Measurements from ENCODE around the gene TMEM116. TPM values are rescaled to one million over a fixed set of nuclear protein-coding genes. Genes with fewer than 3 reads are reported as not detected.

The TMEM116 gene
- total RNA-seq, 3 donors from 2014 or later: 19.0 to 46.4 (median 29.8) TPM

- no peak overlapping the region for H3K4me3 ChIP-seq
- H3K36me3 ChIP-seq: no peaks in the 10 kb centered on the region
- H3K27me3 ChIP-seq: no peaks in the 10 kb centered on the region
- no peak for DNase-seq (ENCODE audit: low spot score in 2 of 2)
- TF ChIP-seq CTCF (IDR thresholded peaks at IDR 0.05) (no peak), POLR2A (IDR thresholded peaks at IDR 0.05) (no peak), POLR2AphosphoS5 (IDR thresholded peaks at IDR 0.05) (no peak)
- H3K27ac ChIP-seq: peak overlapping the region in 1 of 2 donors; percentile 9
- H3K9me3 ChIP-seq: no peaks in the 10 kb centered on the region
- intact Hi-C loops (cut with DNase I; ENCODE audit: low total_unique reads): no loop called here
- H3K4me1 ChIP-seq: no peaks in the 10 kb centered on the region
These were observed 19.4 kb downstream of the TMEM116 start for GRCh38 chr12:111993292-111994150.

GRCh38 chr12:111992464-111992863 is 20.5 kb downstream of the TMEM116 start:
- TF ChIP-seq POLR2A (IDR thresholded peaks at IDR 0.05): no peak
- no peak for TF ChIP-seq CTCF (IDR thresholded peaks at IDR 0.05)
- no peak for TF ChIP-seq POLR2AphosphoS5 (IDR thresholded peaks at IDR 0.05)
- no peaks in the 10 kb centered on the region for H3K27me3 ChIP-seq
- no peak for DNase-seq (ENCODE audit: low spot score in 2 of 2)
- H3K36me3 ChIP-seq: no peaks in the 10 kb centered on the region
- H3K4me3 ChIP-seq: no peak overlapping the region
- H3K4me1 ChIP-seq: no peaks in the 10 kb centered on the region
- no peaks in the 10 kb centered on the region for H3K9me3 ChIP-seq
- intact Hi-C loops (cut with DNase I; ENCODE audit: low total_unique reads): no loop called here
- no peak overlapping the region for H3K27ac ChIP-seq

GRCh38 chr12:111991946-111992345 is 21.0 kb downstream of the TMEM116 start:
- no peaks in the 10 kb centered on the region for H3K4me1 ChIP-seq
- H3K27me3 ChIP-seq: no peaks in the 10 kb centered on the region
- DNase-seq (ENCODE audit: low spot score in 2 of 2): no peak
- no peaks in the 10 kb centered on the region for H3K36me3 ChIP-seq
- no peak overlapping the region for H3K4me3 ChIP-seq
- no peaks in the 10 kb centered on the region for H3K9me3 ChIP-seq
- intact Hi-C loops (cut with DNase I; ENCODE audit: low total_unique reads): no loop called here
- no peak overlapping the region for H3K27ac ChIP-seq
- no peak for TF ChIP-seq POLR2AphosphoS5 (IDR thresholded peaks at IDR 0.05)
- TF ChIP-seq CTCF (IDR thresholded peaks at IDR 0.05): no peak
- no peak for TF ChIP-seq POLR2A (IDR thresholded peaks at IDR 0.05)

GRCh38 chr12:111991535-111991934 is 21.4 kb downstream of the TMEM116 start:
- no peaks in the 10 kb centered on the region for H3K36me3 ChIP-seq
- intact Hi-C loops (cut with DNase I; ENCODE audit: low total_unique reads): no loop called here
- DNase-seq (ENCODE audit: low spot score in 2 of 2): no peak
- no peaks in the 10 kb centered on the region for H3K27me3 ChIP-seq
- H3K4me3 ChIP-seq: no peak overlapping the region
- no peaks in the 10 kb centered on the region for H3K9me3 ChIP-seq
- H3K27ac ChIP-seq: no peak overlapping the region
- H3K4me1 ChIP-seq: no peaks in the 10 kb centered on the region
- TF ChIP-seq POLR2A (IDR thresholded peaks at IDR 0.05): no peak
- TF ChIP-seq POLR2AphosphoS5 (IDR thresholded peaks at IDR 0.05): no peak
- no peak for TF ChIP-seq CTCF (IDR thresholded peaks at IDR 0.05)

- no peaks in the 10 kb centered on the region for H3K27me3 ChIP-seq
- DNase-seq (ENCODE audit: low spot score in 2 of 2): no peak
- no peak overlapping the region for H3K4me3 ChIP-seq
- H3K9me3 ChIP-seq: no peaks in the 10 kb centered on the region
- no peak overlapping the region for H3K27ac ChIP-seq
- intact Hi-C loops (cut with DNase I; ENCODE audit: low total_unique reads): no loop called here
- TF ChIP-seq POLR2A (IDR thresholded peaks at IDR 0.05) (no peak), POLR2AphosphoS5 (IDR thresholded peaks at IDR 0.05) (no peak), CTCF (IDR thresholded peaks at IDR 0.05) (no peak)
- H3K36me3 ChIP-seq: no peaks in the 10 kb centered on the region
- H3K4me1 ChIP-seq: no peaks in the 10 kb centered on the region
These were observed 28.1 kb downstream of the TMEM116 start for GRCh38 chr12:111984820-111985219.

Data from breast epithelium (tissue), 4 donors.